NCI-H1436 (cell line): ENCODE data around the gene LUC7L3.

Experiments
- DNase-seq: peaks from one replicate; lab custom pipeline; 2025; lab: John Stamatoyannopoulos, UW

Gene LUC7L3

GRCh38 chr17:50685691-50686493 lies 33.5 kb upstream of the LUC7L3 start:
- no peak for DNase-seq

- no peak for DNase-seq
These were observed 32.8 kb upstream of the LUC7L3 start for GRCh38 chr17:50686494-50687199.

- DNase-seq: no peak
These were observed 32.0 kb upstream of the LUC7L3 start for GRCh38 chr17:50687200-50688066.

GRCh38 chr17:50688245-50688644 lies 31.2 kb upstream of the LUC7L3 start:
- no peak for DNase-seq

GRCh38 chr17:50689251-50689650 lies 30.2 kb upstream of the LUC7L3 start:
- no peak for DNase-seq

GRCh38 chr17:50689956-50690886 lies 29.2 kb upstream of the LUC7L3 start:
- DNase-seq: no peak

- DNase-seq: no peak
These were observed 28.4 kb upstream of the LUC7L3 start for GRCh38 chr17:50690887-50691549.

GRCh38 chr17:50691550-50692447 lies 27.6 kb upstream of the LUC7L3 start:
- no peak for DNase-seq

GRCh38 chr17:50692448-50693035 lies 26.9 kb upstream of the LUC7L3 start:
- no peak for DNase-seq

- no peak for DNase-seq
These were observed 26.2 kb upstream of the LUC7L3 start for GRCh38 chr17:50693036-50693682.

GRCh38 chr17:50696365-50696879 lies 23.0 kb upstream of the LUC7L3 start:
- no peak for DNase-seq

GRCh38 chr17:50697062-50697461 lies 22.3 kb upstream of the LUC7L3 start:
- no peak for DNase-seq

GRCh38 chr17:50697663-50698272 lies 21.6 kb upstream of the LUC7L3 start:
- no peak for DNase-seq

- no peak for DNase-seq
These were observed 20.0 kb upstream of the LUC7L3 start for GRCh38 chr17:50699410-50699809.

GRCh38 chr17:50703162-50703561 lies 16.2 kb upstream of the LUC7L3 start:
- DNase-seq: no peak

- peak; percentile 91 for DNase-seq
These were observed 11.9 kb upstream of the LUC7L3 start, which contains the start of gene ANKRD40 for GRCh38 chr17:50707289-50708049. TSS of gene ANKRD40 (minus strand) at chr17:50707914. CDS start at chr17:50707654, 260 bp downstream.
